Astrocyte (in vitro differentiated cells and primary cell): ENCODE results near the gene TMEM130. TPM values are rescaled to one million over a fixed set of nuclear protein-coding genes. Genes with fewer than 3 reads are reported as not detected.

Source experiments
- DNase-seq: peaks from one replicate; pipeline ENCODE4 v3.0.0-alpha.2; 2010; ENCODE audit warnings: low read depth
- FAIRE-seq: peaks from 2 replicates; lab custom pipeline; 2011; peaks lifted over from hg19 to GRCh38; lab: Jason Lieb, UNC
- H2AFZ ChIP-seq: 2 replicates; pipeline ENCODE4 v1.6.0; 2012; ENCODE audit warnings: low read depth, low read length, inconsistent platforms
- H3K27ac ChIP-seq: 2 replicates; pipeline ENCODE4 v1.5.1; 2011; ENCODE audit warnings: low read depth, low read length, inconsistent platforms
- H3K27me3 ChIP-seq: 2 replicates; pipeline ENCODE4 v1.6.0; 2011; ENCODE audit warnings: low read length, inconsistent platforms; ENCODE audit not compliant: insufficient read depth
- H3K36me3 ChIP-seq: 2 replicates; pipeline ENCODE4 v1.5.1; 2011; ENCODE audit warnings: low read length, inconsistent platforms; ENCODE audit not compliant: insufficient read depth
- H3K4me1 ChIP-seq: 2 replicates; pipeline ENCODE4 v1.5.1; 2011; ENCODE audit warnings: low read length, inconsistent platforms; ENCODE audit not compliant: insufficient read depth
- H3K4me2 ChIP-seq: 2 replicates; pipeline ENCODE4 v1.6.0; 2012; ENCODE audit warnings: low read length, inconsistent platforms
- H3K4me3 ChIP-seq: 2 replicates; pipeline ENCODE4 v1.5.1; 2011; ENCODE audit warnings: low read depth, mild to moderate bottlenecking, low read length, inconsistent platforms; ENCODE audit not compliant: insufficient read depth
- H3K79me2 ChIP-seq: 2 replicates; pipeline ENCODE4 v1.6.0; 2012; ENCODE audit warnings: mild to moderate bottlenecking, low read length, inconsistent platforms; ENCODE audit not compliant: insufficient read depth
- H3K9ac ChIP-seq: 2 replicates; pipeline ENCODE4 v1.6.0; 2012; ENCODE audit warnings: mild to moderate bottlenecking, low read length, inconsistent platforms
- H3K9me3 ChIP-seq: 2 replicates; pipeline ENCODE4 v1.5.1; 2012; ENCODE audit warnings: low read depth, mild to moderate bottlenecking, low read length, inconsistent platforms; ENCODE audit not compliant: insufficient read depth
- H4K20me1 ChIP-seq: 2 replicates; pipeline ENCODE4 v1.6.0; 2012; ENCODE audit warnings: low read length, inconsistent platforms; ENCODE audit not compliant: insufficient read depth
- H3K27ac Mint-ChIP-seq: one replicate; pipeline ENCODE4 v1.8.0; 2021; ENCODE audit warnings: mild to moderate bottlenecking, mixed read lengths; ENCODE audit not compliant: unreplicated experiment
- H3K27me3 Mint-ChIP-seq: one replicate; pipeline ENCODE4 v1.8.0; 2021; ENCODE audit warnings: low read depth, mixed read lengths; ENCODE audit not compliant: unreplicated experiment
- H3K36me3 Mint-ChIP-seq: one replicate; pipeline ENCODE4 v1.8.0; 2021; ENCODE audit warnings: low read depth, mixed read lengths; ENCODE audit not compliant: unreplicated experiment
- H3K4me1 Mint-ChIP-seq: one replicate; pipeline ENCODE4 v1.8.0; 2021; ENCODE audit warnings: low read depth, mixed read lengths; ENCODE audit not compliant: unreplicated experiment
- H3K4me3 Mint-ChIP-seq: one replicate; pipeline ENCODE4 v1.8.0; 2021; ENCODE audit warnings: mild to moderate bottlenecking, moderate library complexity, mixed read lengths; ENCODE audit not compliant: unreplicated experiment
- H3K9me3 Mint-ChIP-seq: one replicate; pipeline ENCODE4 v1.8.0; 2021; ENCODE audit warnings: mild to moderate bottlenecking, mixed read lengths; ENCODE audit not compliant: unreplicated experiment
- CTCF ChIP-seq: IDR thresholded peaks from 2 replicates; pipeline ENCODE4 v1.5.1; 2011; ENCODE audit warnings: low read depth, mild to moderate bottlenecking, inconsistent platforms, low read length, moderate library complexity; ENCODE audit not compliant: insufficient read depth
- EZH2 ChIP-seq: IDR thresholded peaks from 2 replicates; pipeline ENCODE4 v1.6.1; 2012; ENCODE audit warnings: mild to moderate bottlenecking, low read length, inconsistent platforms; ENCODE audit not compliant: insufficient read depth
- total RNA-seq: library from RNA; stranded (reverse); gene quantifications from 2 replicates; pipeline ENCODE4 v1.2.1, GENCODE V29; 2021

Gene TMEM130
- total RNA-seq, 1 donor from 2014 or later, result 12.4 TPM

- no peak overlapping the region for H3K4me3 ChIP-seq
- peaks cover 61% of the 10 kb centered on the region for H3K79me2 ChIP-seq
- no peaks in the 10 kb centered on the region for H3K9me3 ChIP-seq
- DNase-seq (no peak), FAIRE-seq (no peak)
- H2AFZ ChIP-seq, result no peak overlapping the region
- H3K36me3 ChIP-seq, result peaks cover 26% of the 10 kb centered on the region
- Mint-ChIP-seq H3K36me3 (no peaks in the 10 kb centered on the region), H3K9me3 (no peaks in the 10 kb centered on the region), H3K4me3 (peak overlapping the region; percentile 96), H3K4me1 (no peaks in the 10 kb centered on the region), H3K27me3 (no peaks in the 10 kb centered on the region), H3K27ac (no peak overlapping the region)
- H3K4me2 ChIP-seq, result peak overlapping the region; percentile 100
- no peak overlapping the region for H3K27ac ChIP-seq
- H3K9ac ChIP-seq, result no peak overlapping the region
- H3K4me1 ChIP-seq, result peaks cover 8% of the 10 kb centered on the region
- TF ChIP-seq EZH2, result no peak
- TF ChIP-seq CTCF, result no peak
- peaks cover 46% of the 10 kb centered on the region for H4K20me1 ChIP-seq
- H3K27me3 ChIP-seq, result no peaks in the 10 kb centered on the region
Observed at GRCh38 chr7:98880485-98880884, 10.7 kb upstream of the TMEM130 start.

- H3K4me2 ChIP-seq, result peak overlapping the region; percentile 100
Observed at GRCh38 chr7:98879979-98880315, 10.1 kb upstream of the TMEM130 start.

More at GRCh38 chr7:98879979-98880315, 10.1 kb upstream of the TMEM130 start:
- FAIRE-seq (no peak), DNase-seq (no peak)
- Histone ChIP-seq H2AFZ (no peak overlapping the region), H3K27ac (no peak overlapping the region), H3K36me3 (peaks cover 26% of the 10 kb centered on the region), H3K4me1 (peaks cover 8% of the 10 kb centered on the region), H3K79me2 (peaks cover 61% of the 10 kb centered on the region), H4K20me1 (peaks cover 46% of the 10 kb centered on the region), H3K9ac (peak overlapping the region; percentile 99), H3K27me3 (no peaks in the 10 kb centered on the region), H3K4me3 (peak overlapping the region; percentile 96), H3K9me3 (no peaks in the 10 kb centered on the region)
- H3K4me1 Mint-ChIP-seq, result no peaks in the 10 kb centered on the region
- peak overlapping the region; percentile 96 for H3K4me3 Mint-ChIP-seq
- H3K27me3 Mint-ChIP-seq, result no peaks in the 10 kb centered on the region
- no peaks in the 10 kb centered on the region for H3K9me3 Mint-ChIP-seq
- no peak for TF ChIP-seq EZH2
- TF ChIP-seq CTCF, result no peak
- no peaks in the 10 kb centered on the region for H3K36me3 Mint-ChIP-seq
- H3K27ac Mint-ChIP-seq, result peak overlapping the region; percentile 9
